ENCODE data around the gene OR11H6.
"Not testable (repeated sequence)": the region's sequence is repeated elsewhere in the genome, so short reads cannot be mapped to it uniquely, and the experiment has no call there.

OR11H6 gene

DNA sequence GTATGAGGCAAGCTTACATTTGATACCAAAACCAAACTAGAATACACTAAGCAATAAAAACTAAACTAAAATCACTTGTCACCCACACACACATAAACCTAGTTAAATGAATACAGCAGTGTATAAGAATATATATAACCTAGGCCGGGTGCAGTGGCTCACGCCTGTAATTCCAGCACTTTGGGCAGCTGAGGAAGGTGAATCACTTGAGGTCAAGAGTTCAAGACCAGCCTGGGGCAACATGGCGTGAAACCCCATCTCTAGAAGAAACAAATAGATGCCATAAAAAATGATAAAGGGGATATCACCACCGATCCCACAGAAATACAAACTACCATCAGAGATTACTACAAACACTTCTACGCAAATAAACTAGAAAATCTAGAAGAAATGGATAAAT, 40.9 kb downstream of the OR11H6 start:
- not testable (repeated sequence) for DNase-seq

GRCh38 chr14:20274062-20274461, 50.6 kb downstream of the OR11H6 start:
- no peak for DNase-seq

All from islet precursor cell (in vitro differentiated cells).